K562 (cell line): ENCODE results near the gene PREB. TPM values are rescaled to one million over a fixed set of nuclear protein-coding genes. Genes with fewer than 3 reads are reported as not detected.
A peak's percentile ranks its signal among the peaks of the same experiment; 100 is the strongest.

Experiments
- C11orf30 ChIP-seq: fragments of 450-650 bp; IDR thresholded peaks from 2 replicates; pipeline ENCODE4 v1.6.1; 2016; ENCODE audit warnings: low read depth, mild to moderate bottlenecking
- CBX1 ChIP-seq: sonication (generic); IDR thresholded peaks from 2 replicates; pipeline ENCODE4 v1.6.1; 2016; ENCODE audit warnings: antibody characterized with exemption, low read depth, mild to moderate bottlenecking
- CHD1 ChIP-seq: fragments of 200-600 bp; sonication (generic); IDR thresholded peaks from one replicate; pipeline ENCODE4 v1.6.1; 2012; ENCODE audit warnings: mild to moderate bottlenecking, moderate library complexity, low read length, inconsistent platforms
- FOXP1 ChIP-seq: sonication (generic); formaldehyde crosslinking; IDR thresholded peaks from 2 replicates; pipeline ENCODE4 v1.8.0; 2022; ENCODE audit warnings: mild to moderate bottlenecking, missing genetic modification reagents
- HCFC1 ChIP-seq: IDR thresholded peaks from 2 replicates; pipeline ENCODE4 v1.6.1; 2012; ENCODE audit warnings: low read depth, low read length, improper control_type of control experiment
- HMGN3 ChIP-seq: IDR thresholded peaks from 2 replicates; pipeline ENCODE4 v1.6.1; 2011; ENCODE audit warnings: borderline replicate concordance, low read depth, mild to moderate bottlenecking, mixed read lengths, low read length; ENCODE audit not compliant: insufficient read length; ENCODE audit errors: extremely low read depth
- NEUROD1 ChIP-seq: fragments of 150-350 bp; IDR thresholded peaks from 2 replicates; pipeline ENCODE4 v1.6.1; 2014; ENCODE audit warnings: borderline replicate concordance, low read length, low read depth; ENCODE audit not compliant: partially characterized antibody
- NFIC ChIP-seq: fragments of 450-650 bp; IDR thresholded peaks from 2 replicates; pipeline ENCODE4 v1.6.1; 2017; ENCODE audit warnings: mild to moderate bottlenecking, inconsistent platforms
- OTX1 ChIP-seq: fragments of 450-650 bp; formaldehyde crosslinking; IDR thresholded peaks from 2 replicates; pipeline ENCODE4 v1.4.0; 2022; ENCODE audit warnings: mild to moderate bottlenecking
- POLR2G ChIP-seq: fragments of 200-400 bp; formaldehyde crosslinking; IDR thresholded peaks from 2 replicates; pipeline ENCODE4 v1.6.1; 2017; ENCODE audit warnings: low read depth, mild to moderate bottlenecking, antibody characterized with exemption, low read length, moderate library complexity
- PYGO2 ChIP-seq: fragments of 450-650 bp; IDR thresholded peaks from 2 replicates; pipeline ENCODE4 v1.6.1; 2016; ENCODE audit warnings: mild to moderate bottlenecking, missing genetic modification characterization, moderate library complexity, missing compliant biosample characterization
- RCOR1 ChIP-seq, 2 experiments: IDR thresholded peaks; 2 replicates each; pipeline ENCODE4 v1.6.1; 2012; ENCODE audit warnings: low read depth in 2 of 2, low read length in 2 of 2, borderline replicate concordance in 1 of 2, improper control_type of control experiment in 1 of 2
- SIN3A ChIP-seq, 2 experiments: fragments of 150-350 bp in 1 of 2; IDR thresholded peaks; 2 replicates each; pipeline ENCODE4 v1.6.1; 2011 to 2016; ENCODE audit warnings: borderline replicate concordance in 2 of 2, low read depth in 2 of 2, low read length in 2 of 2, mild to moderate bottlenecking in 2 of 2, moderate library complexity in 2 of 2; ENCODE audit not compliant: control insufficient read depth in 1 of 2
- SREBF1 ChIP-seq: fragments of 150-350 bp; IDR thresholded peaks from 2 replicates; pipeline ENCODE4 v1.6.1; 2014; ENCODE audit warnings: antibody characterized with exemption, low read depth, low read length, borderline replicate concordance
- TBP ChIP-seq: optimal IDR thresholded peaks from 2 replicates; pipeline ENCODE3; 2011; ENCODE audit warnings: low read depth, low read length, improper control_type of control experiment
- TEAD1 ChIP-seq, 2 experiments: fragments of 450-650 bp in 1 of 2; sonication (generic) in 1 of 2; formaldehyde crosslinking; IDR thresholded peaks; 2 replicates each; pipeline versions ENCODE4 v1.4.0 to v1.8.0; 2020 to 2022; ENCODE audit warnings: mild to moderate bottlenecking in 2 of 2, missing genetic modification reagents in 1 of 2
- polyA plus RNA-seq, 8 experiments: library from polyadenylated mRNA; depleted of rRNA in 4 of 8; stranded (reverse) in 5 of 8; unstranded in 3 of 8; fragments of >200 nt; fragmentation: Nextera tagmentation in 2 of 8; fragmentation: Illumina TruSeq in 1 of 8; extraction: Ambion mirVana in 2 of 8; extraction: Trizol in 1 of 8; gene quantifications; 2 replicates each; pipeline versions ENCODE4 v1.2.1 to v1.2.3, GENCODE V29; 2011 to 2014; ENCODE audit warnings: inconsistent platforms in 1 of 8, missing spikeins in 1 of 8
- total RNA-seq, 7 experiments: library from RNA; depleted of rRNA in 6 of 7; stranded (reverse); fragments of >200 nt in 6 of 7; fragmentation: Illumina TruSeq in 2 of 7; extraction: Trizol in 2 of 7; gene quantifications; 2 replicates each; pipeline versions ENCODE4 v1.2.1 to v1.2.3, GENCODE V29; 2011 to 2021; ENCODE audit warnings: low replicate concordance in 1 of 7
- TF ChIP-seq, protein P1 (sequence below): fragments of 450-650 bp; IDR thresholded peaks from 2 replicates; pipeline ENCODE4 v1.6.1; 2016; ENCODE audit warnings: mild to moderate bottlenecking, moderate library complexity

Gene PREB
- total and polyA plus RNA-seq, 9 of the 15 experiments (the other 6 are each of a cell fraction or from before 2014, with no cell fraction given) = 35.1 to 84.2 (median 67.2) TPM

DNA sequence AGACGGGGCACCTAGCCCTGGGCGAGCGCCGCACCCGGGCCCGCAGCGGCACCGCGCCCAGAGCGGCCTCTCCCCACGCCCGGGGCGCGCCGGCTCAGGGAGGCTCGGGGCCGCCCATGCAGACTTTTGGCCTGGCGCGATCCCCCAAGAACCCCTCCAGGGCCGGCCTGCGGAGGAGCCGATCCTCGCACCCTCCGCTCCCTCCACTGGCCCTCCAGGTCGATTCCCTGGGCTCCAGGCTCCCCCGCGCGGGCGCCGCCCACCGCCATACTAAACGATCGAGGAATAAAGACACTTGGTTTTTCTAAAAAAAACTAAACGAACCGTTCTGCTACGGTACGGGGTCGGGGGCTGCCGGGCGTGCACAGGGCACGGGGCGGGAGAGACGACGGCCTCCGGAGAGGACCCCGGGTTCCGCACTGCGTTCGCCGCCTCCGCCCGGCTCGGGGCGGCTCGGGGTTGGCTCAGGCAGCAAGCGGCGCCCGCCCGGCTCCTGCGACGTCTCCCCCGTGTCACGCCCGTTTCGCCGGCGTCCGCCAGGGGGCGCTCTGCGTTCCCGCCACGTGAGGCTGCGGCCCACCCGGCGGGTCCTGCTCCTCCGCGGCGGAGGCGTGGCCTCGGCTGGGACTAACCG is 48.2 kb downstream of the PREB start (continued):
- TF ChIP-seq, protein P1, sequence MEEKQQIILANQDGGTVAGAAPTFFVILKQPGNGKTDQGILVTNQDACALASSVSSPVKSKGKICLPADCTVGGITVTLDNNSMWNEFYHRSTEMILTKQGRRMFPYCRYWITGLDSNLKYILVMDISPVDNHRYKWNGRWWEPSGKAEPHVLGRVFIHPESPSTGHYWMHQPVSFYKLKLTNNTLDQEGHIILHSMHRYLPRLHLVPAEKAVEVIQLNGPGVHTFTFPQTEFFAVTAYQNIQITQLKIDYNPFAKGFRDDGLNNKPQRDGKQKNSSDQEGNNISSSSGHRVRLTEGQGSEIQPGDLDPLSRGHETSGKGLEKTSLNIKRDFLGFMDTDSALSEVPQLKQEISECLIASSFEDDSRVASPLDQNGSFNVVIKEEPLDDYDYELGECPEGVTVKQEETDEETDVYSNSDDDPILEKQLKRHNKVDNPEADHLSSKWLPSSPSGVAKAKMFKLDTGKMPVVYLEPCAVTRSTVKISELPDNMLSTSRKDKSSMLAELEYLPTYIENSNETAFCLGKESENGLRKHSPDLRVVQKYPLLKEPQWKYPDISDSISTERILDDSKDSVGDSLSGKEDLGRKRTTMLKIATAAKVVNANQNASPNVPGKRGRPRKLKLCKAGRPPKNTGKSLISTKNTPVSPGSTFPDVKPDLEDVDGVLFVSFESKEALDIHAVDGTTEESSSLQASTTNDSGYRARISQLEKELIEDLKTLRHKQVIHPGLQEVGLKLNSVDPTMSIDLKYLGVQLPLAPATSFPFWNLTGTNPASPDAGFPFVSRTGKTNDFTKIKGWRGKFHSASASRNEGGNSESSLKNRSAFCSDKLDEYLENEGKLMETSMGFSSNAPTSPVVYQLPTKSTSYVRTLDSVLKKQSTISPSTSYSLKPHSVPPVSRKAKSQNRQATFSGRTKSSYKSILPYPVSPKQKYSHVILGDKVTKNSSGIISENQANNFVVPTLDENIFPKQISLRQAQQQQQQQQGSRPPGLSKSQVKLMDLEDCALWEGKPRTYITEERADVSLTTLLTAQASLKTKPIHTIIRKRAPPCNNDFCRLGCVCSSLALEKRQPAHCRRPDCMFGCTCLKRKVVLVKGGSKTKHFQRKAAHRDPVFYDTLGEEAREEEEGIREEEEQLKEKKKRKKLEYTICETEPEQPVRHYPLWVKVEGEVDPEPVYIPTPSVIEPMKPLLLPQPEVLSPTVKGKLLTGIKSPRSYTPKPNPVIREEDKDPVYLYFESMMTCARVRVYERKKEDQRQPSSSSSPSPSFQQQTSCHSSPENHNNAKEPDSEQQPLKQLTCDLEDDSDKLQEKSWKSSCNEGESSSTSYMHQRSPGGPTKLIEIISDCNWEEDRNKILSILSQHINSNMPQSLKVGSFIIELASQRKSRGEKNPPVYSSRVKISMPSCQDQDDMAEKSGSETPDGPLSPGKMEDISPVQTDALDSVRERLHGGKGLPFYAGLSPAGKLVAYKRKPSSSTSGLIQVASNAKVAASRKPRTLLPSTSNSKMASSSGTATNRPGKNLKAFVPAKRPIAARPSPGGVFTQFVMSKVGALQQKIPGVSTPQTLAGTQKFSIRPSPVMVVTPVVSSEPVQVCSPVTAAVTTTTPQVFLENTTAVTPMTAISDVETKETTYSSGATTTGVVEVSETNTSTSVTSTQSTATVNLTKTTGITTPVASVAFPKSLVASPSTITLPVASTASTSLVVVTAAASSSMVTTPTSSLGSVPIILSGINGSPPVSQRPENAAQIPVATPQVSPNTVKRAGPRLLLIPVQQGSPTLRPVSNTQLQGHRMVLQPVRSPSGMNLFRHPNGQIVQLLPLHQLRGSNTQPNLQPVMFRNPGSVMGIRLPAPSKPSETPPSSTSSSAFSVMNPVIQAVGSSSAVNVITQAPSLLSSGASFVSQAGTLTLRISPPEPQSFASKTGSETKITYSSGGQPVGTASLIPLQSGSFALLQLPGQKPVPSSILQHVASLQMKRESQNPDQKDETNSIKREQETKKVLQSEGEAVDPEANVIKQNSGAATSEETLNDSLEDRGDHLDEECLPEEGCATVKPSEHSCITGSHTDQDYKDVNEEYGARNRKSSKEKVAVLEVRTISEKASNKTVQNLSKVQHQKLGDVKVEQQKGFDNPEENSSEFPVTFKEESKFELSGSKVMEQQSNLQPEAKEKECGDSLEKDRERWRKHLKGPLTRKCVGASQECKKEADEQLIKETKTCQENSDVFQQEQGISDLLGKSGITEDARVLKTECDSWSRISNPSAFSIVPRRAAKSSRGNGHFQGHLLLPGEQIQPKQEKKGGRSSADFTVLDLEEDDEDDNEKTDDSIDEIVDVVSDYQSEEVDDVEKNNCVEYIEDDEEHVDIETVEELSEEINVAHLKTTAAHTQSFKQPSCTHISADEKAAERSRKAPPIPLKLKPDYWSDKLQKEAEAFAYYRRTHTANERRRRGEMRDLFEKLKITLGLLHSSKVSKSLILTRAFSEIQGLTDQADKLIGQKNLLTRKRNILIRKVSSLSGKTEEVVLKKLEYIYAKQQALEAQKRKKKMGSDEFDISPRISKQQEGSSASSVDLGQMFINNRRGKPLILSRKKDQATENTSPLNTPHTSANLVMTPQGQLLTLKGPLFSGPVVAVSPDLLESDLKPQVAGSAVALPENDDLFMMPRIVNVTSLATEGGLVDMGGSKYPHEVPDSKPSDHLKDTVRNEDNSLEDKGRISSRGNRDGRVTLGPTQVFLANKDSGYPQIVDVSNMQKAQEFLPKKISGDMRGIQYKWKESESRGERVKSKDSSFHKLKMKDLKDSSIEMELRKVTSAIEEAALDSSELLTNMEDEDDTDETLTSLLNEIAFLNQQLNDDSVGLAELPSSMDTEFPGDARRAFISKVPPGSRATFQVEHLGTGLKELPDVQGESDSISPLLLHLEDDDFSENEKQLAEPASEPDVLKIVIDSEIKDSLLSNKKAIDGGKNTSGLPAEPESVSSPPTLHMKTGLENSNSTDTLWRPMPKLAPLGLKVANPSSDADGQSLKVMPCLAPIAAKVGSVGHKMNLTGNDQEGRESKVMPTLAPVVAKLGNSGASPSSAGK = no peak; the same call in none of the 2 replicates
- peak; percentile 83; the same call in 1 of the 2 replicates for TF ChIP-seq CBX1
- TF ChIP-seq SREBF1 = 0 out of 2 replicates have a peak, but pooled peaks have one; percentile 39
- no peak for TF ChIP-seq OTX1 (CRISPR knock-in tag)
- TF ChIP-seq HMGN3 = peak; percentile 67
- peak in 1 of 2 experiments; percentile 72; a peak in 2 of 4 replicates for TF ChIP-seq SIN3A (IDR thresholded peaks at IDR 0.05; ENCODE audit: borderline replicate concordance in 2 of 2, control insufficient read depth in 1 of 2, low read depth in 2 of 2, low read length in 2 of 2)
- TF ChIP-seq PYGO2 = no peak
- peak in 1 of 2 experiments; percentile 51; a peak in 1 of 4 replicates for TF ChIP-seq TEAD1 (CRISPR knock-in tag; IDR thresholded peaks at IDR 0.05)
- peak; percentile 75 for TF ChIP-seq TBP
- peak; percentile 64 for TF ChIP-seq NEUROD1
- peak; percentile 75 for TF ChIP-seq CHD1
- peak in 1 of 2 experiments; percentile 69; a peak in 2 of 4 replicates for TF ChIP-seq RCOR1 (IDR thresholded peaks at IDR 0.05; ENCODE audit: borderline replicate concordance in 1 of 2, low read depth in 2 of 2, low read length in 2 of 2)
- peak; percentile 65 for TF ChIP-seq HCFC1
- TF ChIP-seq NFIC = peak; percentile 45
- TF ChIP-seq FOXP1 (CRISPR knock-in tag) = peak; percentile 56; the same call in 1 of the 2 replicates
- TF ChIP-seq POLR2G = peak; percentile 80
- TF ChIP-seq C11orf30 = peak; percentile 56
